Upper lobe of left lung (tissue), 6 donors: ENCODE data around the gene ABCC2. TPM values are rescaled to one million over a fixed set of nuclear protein-coding genes. Genes with fewer than 3 reads are reported as not detected.

Source experiments
- ATAC-seq, 2 donors: fragments of 200-7000 bp; cut with Tn5 transposase; one replicate each; pipeline ENCODE4 v1.9.1; 2022; ENCODE audit warnings: mild to moderate bottlenecking in 2 of 2, moderate library complexity in 2 of 2; ENCODE audit not compliant: low FRiP score in 2 of 2
- DNase-seq, 2 donors: peaks; one replicate each; pipeline ENCODE4 v3.0.0-alpha.2; 2019 to 2020
- H3K27ac ChIP-seq, 4 donors: fragments of 200-600 bp; sonication (generic); one replicate each; pipeline ENCODE4 v1.5.1; 2016 to 2019
- H3K27me3 ChIP-seq, 4 donors: fragments of 200-600 bp; sonication (generic); one replicate each; pipeline ENCODE4 v1.5.1; 2017 to 2019
- H3K36me3 ChIP-seq, 4 donors: fragments of 200-600 bp; sonication (generic); one replicate each; pipeline ENCODE4 v1.5.1; 2016 to 2019
- H3K4me1 ChIP-seq, 4 donors: fragments of 200-600 bp; sonication (generic); one replicate each; pipeline ENCODE4 v1.5.1; 2018 to 2019
- H3K4me3 ChIP-seq, 4 donors: fragments of 200-600 bp; sonication (generic); one replicate each; pipeline ENCODE4 v1.5.1; 2017 to 2019; ENCODE audit warnings: mild to moderate bottlenecking in 2 of 4, moderate library complexity in 1 of 4
- H3K9me3 ChIP-seq, 4 donors: fragments of 200-600 bp; sonication (generic); one replicate each; pipeline ENCODE4 v1.5.1; 2018 to 2019
- EP300 ChIP-seq, 4 donors: sonication (generic); formaldehyde crosslinking; IDR thresholded peaks; one replicate each; pipeline ENCODE4 v1.5.1; 2017; ENCODE audit warnings: antibody characterized with exemption in 4 of 4, control low read depth in 2 of 4
- POLR2A ChIP-seq, 4 donors: fragments of 450-650 bp; IDR thresholded peaks; one replicate each; pipeline ENCODE4 v1.5.1; 2016 to 2017; ENCODE audit warnings: antibody characterized with exemption in 4 of 4, mild to moderate bottlenecking in 2 of 4
- POLR2AphosphoS5 ChIP-seq, 2 donors: sonication (generic); formaldehyde crosslinking; IDR thresholded peaks; one replicate each; pipeline ENCODE4 v1.5.1; 2017; ENCODE audit warnings: antibody characterized with exemption in 2 of 2
- WGBS, 2 donors: methylation state at CpG; one replicate each; pipeline ENCODE4 v1.1.5; 2017 to 2018; 5-methylcytosine and 5-hydroxymethylcytosine counted together
- total RNA-seq, 6 donors: library from RNA; depleted of rRNA in 4 of 6; stranded (reverse); fragments of >200 nt in 4 of 6; gene quantifications; one replicate each; pipeline versions ENCODE4 v1.1.0 to v1.2.1, GENCODE V29; 2016 to 2021
- TF ChIP-seq, protein P1 (sequence below), 6 experiments: fragments of 450-650 bp in 4 of 6; fragments of 200-600 bp in 2 of 6; sonication (generic) in 2 of 6; IDR thresholded peaks; one replicate each; pipeline ENCODE4 v1.5.1; 2016 to 2019; ENCODE audit warnings: antibody characterized with exemption in 6 of 6
- donor health status: DM: no; HTN: no; CAD: no; lungs with moderate emphysema.
- donor health status: DM: no; HTN: yes; CAD: no; lungs with severe emphysema.

ABCC2 gene
- total RNA-seq, 6 donors from 2014 or later = 0.46 to 5.2 (median 1.7) TPM

DNA sequence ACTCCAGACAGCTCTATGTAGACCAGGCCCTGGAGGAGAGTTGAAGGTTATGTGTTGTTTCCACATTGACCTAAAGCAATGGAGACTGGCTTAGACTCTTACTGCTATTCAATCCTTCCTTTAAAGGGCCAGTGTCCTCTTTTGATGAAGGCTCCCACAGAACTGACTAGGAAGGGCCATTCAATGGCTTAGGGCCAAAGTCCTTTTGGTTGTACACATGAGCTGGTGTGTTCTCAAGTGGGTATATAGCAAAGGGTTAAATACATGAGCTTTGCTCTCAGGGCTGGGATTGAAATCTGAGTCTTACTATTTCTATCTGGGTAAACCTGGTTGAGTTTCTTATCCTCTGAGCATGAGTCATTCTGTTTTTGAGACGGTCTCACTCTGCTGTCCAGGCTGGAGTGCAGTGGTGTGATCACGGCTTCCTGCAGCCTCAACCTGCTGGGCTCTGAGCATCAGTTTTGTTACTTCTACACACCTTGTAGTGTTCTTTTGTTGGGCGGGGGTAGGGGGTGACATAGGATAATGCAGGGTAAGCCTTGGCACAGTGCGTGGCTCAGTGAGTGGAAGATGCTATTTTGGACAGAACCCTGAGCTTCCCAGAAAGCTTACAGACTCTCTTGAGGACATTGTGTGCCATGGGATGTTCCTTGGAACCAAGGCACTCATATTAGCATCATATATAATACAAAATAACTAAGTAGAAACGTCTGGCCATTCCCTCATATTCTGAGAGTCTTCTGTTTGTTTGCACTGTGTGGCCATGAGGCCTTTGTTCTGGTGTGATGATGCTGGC is 90.1 kb downstream of the ABCC2 start:
- H3K9me3 ChIP-seq = no peaks in the 10 kb centered on the region
- no peaks in the 10 kb centered on the region for H3K27me3 ChIP-seq
- TF ChIP-seq EP300 (IDR thresholded peaks at IDR 0.05) = no peak
- no peak for TF ChIP-seq POLR2A (IDR thresholded peaks at IDR 0.05)
- TF ChIP-seq POLR2AphosphoS5 (IDR thresholded peaks at IDR 0.05) = no peak
- TF ChIP-seq, protein P1, sequence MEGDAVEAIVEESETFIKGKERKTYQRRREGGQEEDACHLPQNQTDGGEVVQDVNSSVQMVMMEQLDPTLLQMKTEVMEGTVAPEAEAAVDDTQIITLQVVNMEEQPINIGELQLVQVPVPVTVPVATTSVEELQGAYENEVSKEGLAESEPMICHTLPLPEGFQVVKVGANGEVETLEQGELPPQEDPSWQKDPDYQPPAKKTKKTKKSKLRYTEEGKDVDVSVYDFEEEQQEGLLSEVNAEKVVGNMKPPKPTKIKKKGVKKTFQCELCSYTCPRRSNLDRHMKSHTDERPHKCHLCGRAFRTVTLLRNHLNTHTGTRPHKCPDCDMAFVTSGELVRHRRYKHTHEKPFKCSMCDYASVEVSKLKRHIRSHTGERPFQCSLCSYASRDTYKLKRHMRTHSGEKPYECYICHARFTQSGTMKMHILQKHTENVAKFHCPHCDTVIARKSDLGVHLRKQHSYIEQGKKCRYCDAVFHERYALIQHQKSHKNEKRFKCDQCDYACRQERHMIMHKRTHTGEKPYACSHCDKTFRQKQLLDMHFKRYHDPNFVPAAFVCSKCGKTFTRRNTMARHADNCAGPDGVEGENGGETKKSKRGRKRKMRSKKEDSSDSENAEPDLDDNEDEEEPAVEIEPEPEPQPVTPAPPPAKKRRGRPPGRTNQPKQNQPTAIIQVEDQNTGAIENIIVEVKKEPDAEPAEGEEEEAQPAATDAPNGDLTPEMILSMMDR (IDR thresholded peaks at IDR 0.05) = no peak
- DNase-seq (no peak), ATAC-seq (no peak)
- H3K4me3 ChIP-seq = no peak overlapping the region
- peaks cover 11 to 29% (median 16%) of the 10 kb centered on the region in 4 donors for H3K36me3 ChIP-seq
- H3K27ac ChIP-seq = no peak overlapping the region
- 68% methylated on average over 5 of the region's 5 CpGs for WGBS, 2 donors
- H3K4me1 ChIP-seq = no peaks in the 10 kb centered on the region

DNA sequence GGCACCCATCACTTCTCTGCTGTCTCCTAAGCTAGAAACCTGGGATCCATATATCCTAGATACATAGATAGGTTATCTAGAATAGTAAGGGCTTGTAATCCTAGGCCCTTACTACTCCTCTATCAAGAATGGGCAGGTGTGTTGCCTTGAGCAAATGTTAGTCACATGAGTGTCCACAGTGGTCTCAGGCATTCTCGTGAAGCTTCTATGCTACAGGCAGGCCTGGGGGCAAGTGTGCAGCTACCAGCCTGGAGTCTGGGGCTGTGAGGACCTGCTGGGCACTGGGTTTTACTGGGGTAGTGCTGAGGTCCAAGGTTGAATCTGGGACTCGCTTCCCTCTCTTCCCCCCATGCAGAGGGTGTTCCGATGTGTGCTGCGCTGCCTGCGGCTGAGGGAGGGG is 91.4 kb downstream of the ABCC2 start:
- Histone ChIP-seq H3K36me3 (peaks cover 17 to 42% (median 28%) of the 10 kb centered on the region in 4 donors), H3K4me3 (no peak overlapping the region), H3K27ac (no peak overlapping the region), H3K4me1 (no peaks in the 10 kb centered on the region), H3K27me3 (no peaks in the 10 kb centered on the region), H3K9me3 (no peaks in the 10 kb centered on the region)
- DNase-seq = peak in 1 of 2 donors; percentile 44
- TF ChIP-seq EP300 (IDR thresholded peaks at IDR 0.05) = no peak
- TF ChIP-seq POLR2AphosphoS5 (IDR thresholded peaks at IDR 0.05) = no peak
- no peak for TF ChIP-seq POLR2A (IDR thresholded peaks at IDR 0.05)
- TF ChIP-seq, protein P1 (IDR thresholded peaks at IDR 0.05) = no peak
- ATAC-seq = no peak
- WGBS, 2 donors = 95 to 100% methylated on average over 4 to 5 of the region's 5 CpGs

DNA sequence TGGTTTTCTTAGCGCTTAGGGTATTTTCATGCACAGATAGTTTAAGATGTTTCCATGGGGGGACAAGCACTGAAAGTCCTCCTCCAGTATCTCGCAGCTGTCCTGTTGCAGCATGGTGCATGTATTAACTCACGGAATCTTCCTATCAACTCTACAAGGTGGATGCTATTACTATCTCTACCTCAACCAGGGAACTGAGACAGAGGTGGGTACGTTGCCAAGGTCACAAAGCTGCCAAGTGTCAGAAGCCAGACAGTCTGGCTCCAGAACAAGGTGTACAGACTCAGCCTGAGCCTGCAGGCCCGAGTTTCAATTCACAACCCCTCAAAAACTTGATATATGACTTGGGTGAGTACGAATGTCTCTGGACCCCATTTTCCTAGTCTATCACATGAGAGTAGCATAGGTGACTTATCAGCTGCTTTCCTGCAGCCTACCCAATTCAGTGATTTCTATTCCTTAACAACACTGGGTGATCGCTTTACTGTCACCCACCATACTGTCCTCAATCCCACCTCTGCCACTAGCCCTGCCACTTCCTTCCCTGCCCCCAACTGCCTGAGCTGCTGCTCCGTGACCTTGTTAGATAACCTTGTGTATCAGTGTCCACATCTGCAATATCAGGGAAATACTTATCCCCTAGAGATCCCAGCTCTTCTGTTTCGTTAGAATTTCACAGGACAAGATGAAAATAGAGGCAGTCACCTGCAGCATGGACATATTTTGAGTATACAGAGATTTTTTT is 92.1 kb downstream of the ABCC2 start:
- Histone ChIP-seq H3K36me3 (peaks cover 24 to 48% (median 33%) of the 10 kb centered on the region in 4 donors), H3K9me3 (no peaks in the 10 kb centered on the region), H3K27ac (no peak overlapping the region), H3K4me1 (no peaks in the 10 kb centered on the region), H3K27me3 (no peaks in the 10 kb centered on the region), H3K4me3 (no peak overlapping the region)
- WGBS, 2 donors = 88 to 97% methylated on average over 8 to 9 of the region's 9 CpGs
- DNase-seq (no peak), ATAC-seq (no peak)
- TF ChIP-seq, protein P1 (IDR thresholded peaks at IDR 0.05) = no peak
- TF ChIP-seq POLR2AphosphoS5 (IDR thresholded peaks at IDR 0.05) (no peak), EP300 (IDR thresholded peaks at IDR 0.05) (no peak), POLR2A (IDR thresholded peaks at IDR 0.05) (no peak)

DNA sequence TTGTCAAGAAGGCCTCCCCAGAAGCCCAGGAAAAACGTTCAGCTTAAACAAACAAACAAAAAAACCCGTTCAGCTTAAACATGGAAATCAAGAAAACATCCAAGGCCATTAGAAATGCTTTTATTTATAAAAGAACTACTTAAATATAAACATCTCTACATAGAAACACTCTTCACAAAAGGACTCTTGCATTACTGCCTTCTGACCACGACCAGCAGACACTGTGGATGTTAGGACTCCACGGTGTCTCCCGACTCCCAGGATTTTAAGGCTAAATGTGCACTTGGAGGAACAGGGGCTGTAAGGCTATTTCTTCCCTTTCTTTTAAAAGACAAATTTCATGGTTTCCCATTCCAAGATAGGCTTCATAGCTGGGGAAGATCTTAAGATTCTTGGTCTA is 93.0 kb downstream of the ABCC2 start:
- Histone ChIP-seq H3K36me3 (peaks cover 25 to 58% (median 41%) of the 10 kb centered on the region in 4 donors), H3K4me1 (no peaks in the 10 kb centered on the region), H3K9me3 (no peaks in the 10 kb centered on the region), H3K4me3 (no peak overlapping the region), H3K27me3 (no peaks in the 10 kb centered on the region), H3K27ac (no peak overlapping the region)
- ATAC-seq = no peak
- no peak for DNase-seq
- TF ChIP-seq POLR2AphosphoS5 (IDR thresholded peaks at IDR 0.05) (no peak), EP300 (IDR thresholded peaks at IDR 0.05) (no peak)
- TF ChIP-seq, protein P1 (IDR thresholded peaks at IDR 0.05) = no peak
- WGBS, 2 donors = 79% methylated on average over 5 of the region's 5 CpGs
